Cortex of kidney (tissue), 1 donor: ENCODE measurements around the gene FKBP4.

Source experiments
- DNase-seq: peaks from one replicate; lab custom pipeline; 2025; lab: John Stamatoyannopoulos, UW

FKBP4 gene

DNA sequence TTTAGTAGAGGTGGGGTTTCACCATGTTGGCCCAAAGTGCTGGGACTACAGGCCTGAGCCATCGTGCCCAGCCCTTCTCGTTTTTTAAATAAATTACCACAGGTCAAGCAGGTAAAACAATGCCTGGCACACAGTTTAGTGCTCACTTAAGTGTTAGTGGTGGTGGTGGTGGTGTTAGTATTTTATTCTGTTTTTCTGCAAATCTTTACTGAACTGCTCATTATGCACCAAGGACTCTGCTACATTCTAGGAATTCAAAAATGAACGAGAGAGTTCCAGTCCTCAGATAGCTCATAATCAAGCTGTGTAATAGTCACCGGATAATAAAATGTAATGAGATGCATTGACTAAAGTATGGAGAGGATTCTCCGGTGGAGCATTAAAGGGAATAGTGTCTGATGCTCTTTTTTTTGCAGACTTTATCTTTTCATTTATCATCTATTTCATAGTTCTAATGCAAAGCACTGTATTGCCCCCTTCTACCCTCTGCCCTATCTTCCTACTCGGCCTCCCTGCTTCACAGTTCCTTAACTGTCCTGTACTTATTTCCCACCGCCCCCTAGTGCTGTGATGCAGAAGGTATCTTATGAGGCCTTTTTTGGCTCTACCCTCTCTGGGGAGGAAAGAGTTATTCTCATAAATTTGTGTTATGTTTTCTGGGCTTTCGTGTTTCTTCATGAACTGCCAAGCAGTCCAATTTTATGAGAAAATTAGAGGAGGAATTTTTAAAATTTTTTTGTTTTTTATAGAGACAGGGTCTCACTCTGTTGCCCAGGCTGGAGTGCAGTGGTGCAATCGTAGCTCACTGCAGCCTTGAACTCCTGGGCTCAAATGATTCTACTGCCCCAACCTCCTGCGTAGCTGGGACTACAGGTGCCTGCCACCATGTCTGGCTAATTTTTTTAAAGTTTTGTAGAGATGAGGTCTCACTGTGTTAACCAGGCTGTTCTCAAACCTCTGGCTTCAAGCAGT is 18.7 kb downstream of the FKBP4 start:
- DNase-seq = no peak

DNA sequence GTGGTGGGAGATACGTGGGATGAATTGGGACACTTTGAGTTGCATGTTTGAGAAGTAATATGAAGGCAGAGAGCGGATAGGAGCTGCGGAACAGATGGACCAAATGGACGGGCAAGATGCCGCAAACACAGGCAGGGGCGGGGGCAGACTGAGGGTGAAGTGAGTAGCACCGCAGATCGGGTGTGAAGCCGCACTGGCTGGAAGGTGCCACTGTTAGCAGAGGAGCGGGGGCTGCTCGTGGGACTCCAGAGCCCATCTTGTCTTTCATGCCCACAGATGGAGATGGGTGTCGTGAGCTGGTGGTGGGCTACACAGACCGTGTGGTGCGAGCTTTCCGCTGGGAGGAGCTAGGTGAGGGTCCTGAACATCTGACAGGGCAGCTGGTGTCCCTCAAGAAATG is 25.0 kb downstream of the FKBP4 start:
- DNase-seq = no peak

DNA sequence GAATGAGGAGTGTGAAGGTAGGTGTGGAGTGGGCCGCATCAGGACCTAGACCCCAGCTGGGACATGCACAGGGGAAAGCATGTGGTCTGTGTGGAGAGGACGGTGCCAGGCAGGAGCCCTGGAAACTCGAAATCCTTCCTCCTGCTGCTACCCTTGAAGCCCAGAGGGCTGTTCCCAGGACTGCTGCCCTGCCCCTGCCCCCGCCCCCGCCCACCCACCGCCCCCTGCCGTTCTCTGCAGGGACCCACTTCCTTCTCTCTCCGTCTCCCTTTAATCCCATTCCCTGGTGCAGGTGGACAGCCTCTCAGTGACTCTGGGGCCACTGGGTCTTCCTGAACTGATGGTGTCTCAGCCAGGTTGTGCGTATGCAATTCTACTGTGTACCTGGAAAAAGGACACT is 25.7 kb downstream of the FKBP4 start:
- no peak for DNase-seq

DNA sequence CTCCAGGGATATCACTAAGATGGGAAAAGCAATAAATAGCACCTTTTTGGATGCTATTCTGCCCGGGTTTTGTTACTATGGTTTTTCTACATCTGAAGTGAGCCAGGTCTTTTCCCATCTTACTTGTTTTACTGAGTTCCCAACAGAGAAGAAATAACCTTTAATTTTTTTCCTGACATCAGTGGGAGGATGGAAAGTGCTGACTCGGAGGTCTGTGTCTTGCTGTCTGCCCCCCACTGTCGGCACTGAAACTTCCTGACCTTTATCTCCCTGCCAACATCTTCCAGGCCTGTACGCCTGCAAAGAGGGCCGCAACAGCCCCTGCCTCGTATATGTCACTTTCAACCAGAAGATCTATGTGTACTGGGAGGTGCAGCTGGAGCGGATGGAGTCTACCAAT is 28.7 kb downstream of the FKBP4 start:
- no peak for DNase-seq

DNA sequence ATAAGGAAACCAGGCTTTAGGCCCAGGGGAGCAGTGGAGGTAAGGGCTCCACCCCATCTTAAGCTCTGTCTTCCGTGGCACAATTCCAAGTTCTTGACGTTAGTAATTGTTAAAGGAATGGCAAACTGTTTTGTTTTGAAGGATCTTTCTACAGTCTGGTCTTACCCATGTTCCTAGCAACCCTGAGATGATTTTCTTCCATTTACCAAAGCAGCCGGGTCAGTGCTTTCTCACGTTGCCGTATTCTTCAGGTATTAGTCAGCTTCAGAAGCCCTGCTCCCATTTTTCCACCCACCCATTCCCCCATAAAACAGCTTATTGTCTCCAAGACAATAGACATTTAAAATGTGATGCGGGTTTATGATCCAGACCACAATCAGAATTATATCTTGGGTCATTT is 29.8 kb downstream of the FKBP4 start:
- no peak for DNase-seq

DNA sequence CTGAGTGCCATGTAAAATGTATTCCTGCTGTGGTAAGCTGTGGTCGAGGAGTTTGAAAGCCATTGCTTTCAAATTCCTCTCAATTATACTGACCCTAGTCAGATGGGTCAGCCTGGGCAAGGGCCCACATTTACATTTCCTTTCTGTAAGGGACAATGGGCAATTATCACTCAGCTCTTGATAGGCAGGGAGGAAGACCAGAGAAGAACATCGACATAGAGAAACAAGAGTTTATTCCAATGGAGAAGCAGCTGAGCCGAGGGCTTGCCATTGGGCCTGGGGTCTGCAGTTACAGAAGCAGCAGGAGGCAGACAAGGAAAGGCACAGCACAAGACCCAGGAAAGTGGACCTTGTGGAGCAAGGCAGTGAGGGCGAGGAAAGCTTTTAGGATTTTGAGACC is 30.4 kb downstream of the FKBP4 start:
- DNase-seq = no peak

DNA sequence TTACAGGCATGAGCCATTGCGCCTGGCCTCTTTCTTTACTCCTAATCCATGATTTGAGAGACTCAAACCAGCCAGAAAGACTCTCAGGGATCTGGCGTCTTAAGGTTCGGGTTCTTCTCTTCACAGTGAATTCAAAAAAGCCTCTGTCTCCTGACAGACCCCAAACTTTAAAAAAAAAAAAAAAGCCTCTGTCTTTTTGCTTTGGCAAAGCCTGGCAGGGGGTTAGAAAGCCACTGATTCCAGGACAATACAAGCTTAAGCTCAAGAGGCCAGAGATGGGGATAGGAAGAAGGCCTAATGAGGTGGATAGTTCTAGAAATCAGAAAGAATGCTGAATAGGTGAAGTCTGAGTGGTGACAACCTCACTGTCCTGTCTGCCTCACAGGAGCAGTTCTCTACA is 31.3 kb downstream of the FKBP4 start:
- no peak for DNase-seq

DNA sequence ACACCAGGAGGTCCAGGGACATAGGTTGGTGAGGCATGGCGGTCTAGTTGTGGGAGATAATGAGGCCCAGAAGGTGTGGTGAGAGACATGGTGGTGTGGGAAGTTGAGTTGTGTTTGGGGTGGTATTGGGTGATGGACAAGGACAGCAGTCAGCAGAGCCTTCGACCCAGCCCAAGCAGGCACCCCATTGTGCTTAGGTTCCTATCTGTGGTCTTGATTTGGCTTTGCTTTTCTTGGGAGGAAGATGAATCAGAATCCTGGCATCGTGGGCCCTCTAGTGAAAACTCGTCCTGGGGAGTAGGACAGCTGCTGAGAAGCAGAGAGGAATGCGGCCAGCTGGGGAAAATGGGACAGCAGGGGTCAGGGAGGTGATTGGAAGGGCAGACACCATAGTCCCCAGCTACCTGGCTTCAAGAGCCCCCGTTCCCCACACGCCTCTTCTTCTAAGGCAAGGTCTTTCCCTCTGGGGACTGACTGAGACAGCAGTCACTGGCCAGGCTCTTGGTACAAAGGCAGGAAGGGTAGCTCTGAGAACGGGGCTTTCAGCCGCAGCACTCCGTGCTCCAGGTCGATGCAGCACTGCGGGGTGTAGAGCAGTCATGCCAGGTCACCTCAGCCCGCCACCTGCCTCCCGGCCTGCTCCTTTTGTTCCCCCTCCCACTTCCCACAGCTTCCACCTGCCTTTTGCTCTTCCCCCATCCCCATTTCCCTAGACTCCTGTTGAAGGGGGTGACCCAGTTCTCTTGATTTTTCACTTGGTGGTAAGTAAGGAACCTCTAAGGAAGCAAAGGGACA is 32.1 kb downstream of the FKBP4 start:
- DNase-seq = no peak

DNA sequence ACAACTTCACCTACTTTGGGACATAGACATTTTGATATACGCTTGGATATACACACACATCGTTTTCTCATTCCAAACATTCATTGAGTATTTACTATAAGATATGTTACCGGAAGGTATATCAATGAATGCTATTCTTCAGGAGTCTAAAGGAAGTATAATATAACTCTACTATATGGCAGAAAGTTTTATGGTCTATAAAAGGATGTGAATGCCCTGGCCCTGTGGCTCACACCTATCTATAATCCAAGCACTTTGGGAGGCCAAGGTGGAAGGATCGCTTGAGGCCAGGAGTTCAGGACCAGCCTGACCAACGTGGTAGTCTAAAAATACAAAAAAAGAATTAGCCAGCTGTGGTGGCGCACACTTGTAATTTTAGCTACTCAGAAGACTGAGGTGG is 34.5 kb downstream of the FKBP4 start:
- no peak for DNase-seq

DNA sequence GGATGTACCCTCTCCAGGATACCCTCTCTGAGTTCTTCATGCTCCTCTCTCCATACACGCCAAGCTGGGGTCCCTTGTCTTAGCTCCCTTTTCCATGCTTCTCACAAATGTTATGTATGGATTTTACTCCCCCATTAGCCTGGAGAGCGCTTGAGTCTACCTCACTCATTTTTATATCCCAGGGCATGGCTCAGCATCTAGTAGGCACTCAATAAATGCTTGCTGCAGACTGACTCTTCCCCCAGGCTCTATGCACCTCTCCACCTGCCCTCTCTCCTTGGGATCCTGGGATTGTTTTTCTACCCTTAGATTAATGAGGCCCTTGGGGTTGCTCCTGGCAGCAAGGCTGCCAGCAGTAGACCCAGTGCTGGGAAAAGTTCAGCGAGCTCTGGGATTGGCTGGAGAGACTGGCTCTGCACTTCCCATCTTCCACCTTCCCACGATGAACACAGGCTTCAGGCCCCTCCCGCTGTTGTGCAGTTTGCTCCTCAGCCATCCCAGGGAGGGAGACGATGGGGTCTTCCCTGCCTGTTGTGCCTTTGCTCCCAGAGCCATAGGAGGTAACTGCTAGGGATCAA is 37.9 kb downstream of the FKBP4 start:
- no peak for DNase-seq

DNA sequence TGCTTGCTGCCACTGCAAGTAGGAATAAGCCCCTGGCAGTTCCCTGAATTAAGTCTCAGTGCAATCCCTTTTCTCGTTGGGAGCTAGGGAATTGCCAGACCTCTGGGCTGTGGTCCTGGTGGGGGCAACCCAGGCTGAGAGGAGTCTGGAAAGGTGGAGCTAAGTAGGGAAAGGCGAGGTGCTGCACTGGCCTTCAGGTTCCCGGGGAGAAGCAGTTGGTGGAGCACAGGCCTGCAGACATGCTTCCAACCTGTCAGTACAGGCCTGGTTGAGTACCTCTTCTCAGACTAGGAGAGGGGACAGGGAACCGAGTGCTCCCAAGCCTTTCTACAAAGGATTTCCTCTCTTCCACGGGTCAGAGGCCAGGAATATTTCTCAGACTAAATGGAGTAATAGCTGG is 38.6 kb downstream of the FKBP4 start:
- DNase-seq = no peak

DNA sequence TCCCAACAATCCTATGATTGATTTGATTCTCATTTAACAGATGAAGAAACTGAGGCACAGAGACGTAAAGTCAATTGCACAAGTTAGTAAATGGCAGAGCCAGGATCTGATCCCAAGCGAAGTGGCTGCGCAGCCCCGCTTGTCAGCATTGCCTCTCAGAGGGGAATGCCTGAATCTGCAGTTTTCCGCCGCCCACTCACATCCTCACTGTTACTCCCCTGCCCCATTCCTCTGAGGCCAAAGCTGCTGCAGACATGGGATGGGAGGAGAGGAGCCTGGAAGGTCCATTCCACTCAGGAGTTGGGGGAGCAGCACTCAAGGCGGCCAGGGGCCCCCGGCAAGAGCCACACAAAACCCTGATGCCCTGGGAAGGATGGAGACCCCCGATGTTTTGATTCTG is 39.0 kb downstream of the FKBP4 start:
- no peak for DNase-seq

DNA sequence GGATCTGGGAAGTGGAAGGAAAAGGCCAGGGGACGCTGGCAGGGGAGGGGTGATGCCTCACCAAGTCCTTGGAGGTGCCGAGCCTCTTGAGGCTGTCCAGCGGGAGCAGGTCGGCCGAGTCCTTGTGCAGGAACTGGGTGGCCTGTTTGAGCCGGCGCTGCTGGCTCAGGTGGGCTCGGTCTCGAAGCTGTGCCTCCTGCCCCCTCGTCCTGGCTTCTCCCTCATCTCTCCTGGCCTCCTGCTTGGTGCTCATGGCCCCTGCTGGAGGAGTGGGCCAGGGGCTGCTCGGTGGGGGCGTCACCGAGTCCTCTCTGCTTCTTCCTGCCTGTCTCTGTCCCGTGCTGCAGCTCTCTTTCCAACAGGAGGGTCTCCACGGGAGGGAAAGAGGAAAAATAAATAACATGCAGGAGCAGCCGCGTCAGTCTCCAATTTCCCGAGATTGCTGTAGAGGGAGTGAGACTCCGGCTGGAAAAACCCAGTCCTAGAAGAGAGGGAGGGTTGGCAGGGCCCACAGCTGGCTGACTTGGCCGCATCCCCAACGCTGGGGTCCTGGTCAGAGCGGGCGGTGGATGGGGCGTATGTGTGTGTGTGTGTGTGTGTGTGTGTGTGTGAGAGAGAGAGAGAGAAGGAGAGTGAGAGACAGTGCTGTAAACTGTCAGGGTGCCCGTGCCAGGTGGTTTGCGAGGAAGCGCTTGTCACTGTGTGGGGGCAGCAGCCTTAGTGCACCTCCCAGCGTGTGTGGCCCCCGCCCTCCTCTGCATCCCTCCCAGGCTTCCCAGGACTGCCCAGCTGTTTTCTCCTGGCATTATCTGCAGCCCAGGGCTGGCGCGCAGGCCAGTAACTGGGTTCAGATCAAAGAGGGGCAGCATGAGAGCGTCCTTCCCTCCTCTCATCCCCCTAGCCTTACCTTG is 40.1 kb downstream of the FKBP4 start, which contains the start of gene NRIP2:
Gene NRIP2, minus strand, starts transcription at position 455 of the 911 bp plus-strand sequence. Its CDS starts 52 bp downstream, at position 403.
- DNase-seq = no peak

DNA sequence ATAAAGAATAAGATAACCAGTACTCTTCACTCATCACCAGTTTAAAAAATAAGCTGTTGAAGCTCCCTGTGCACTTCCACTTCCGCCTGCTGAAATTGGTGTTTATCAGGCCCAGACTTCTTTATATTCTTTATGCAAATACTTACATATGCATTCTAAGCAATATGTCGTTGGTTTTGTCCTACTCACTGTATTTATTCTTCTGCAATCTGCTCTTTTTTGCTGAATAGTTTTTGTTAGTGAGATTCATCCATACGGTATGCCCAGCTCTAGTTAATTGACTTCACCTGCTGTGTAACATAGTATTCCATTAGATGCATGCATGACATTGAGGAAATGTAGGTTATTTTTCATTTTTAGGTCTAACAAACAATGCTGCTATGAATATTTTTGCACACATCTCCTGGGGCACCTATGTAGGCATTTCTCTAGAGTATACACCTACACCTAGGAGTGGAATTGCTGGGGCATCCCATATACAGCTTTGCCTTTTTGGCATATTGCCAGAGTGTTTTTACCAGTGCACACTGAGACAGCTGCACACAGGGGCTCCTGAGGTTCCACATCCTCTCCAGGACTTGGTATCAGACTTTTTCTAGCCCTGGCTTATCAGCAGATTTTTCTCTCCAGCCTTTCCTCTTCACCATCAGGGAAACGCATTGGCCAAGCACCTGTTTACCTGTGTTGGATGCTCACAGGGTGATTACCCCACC is 41.1 kb downstream of the FKBP4 start:
- no peak for DNase-seq

DNA sequence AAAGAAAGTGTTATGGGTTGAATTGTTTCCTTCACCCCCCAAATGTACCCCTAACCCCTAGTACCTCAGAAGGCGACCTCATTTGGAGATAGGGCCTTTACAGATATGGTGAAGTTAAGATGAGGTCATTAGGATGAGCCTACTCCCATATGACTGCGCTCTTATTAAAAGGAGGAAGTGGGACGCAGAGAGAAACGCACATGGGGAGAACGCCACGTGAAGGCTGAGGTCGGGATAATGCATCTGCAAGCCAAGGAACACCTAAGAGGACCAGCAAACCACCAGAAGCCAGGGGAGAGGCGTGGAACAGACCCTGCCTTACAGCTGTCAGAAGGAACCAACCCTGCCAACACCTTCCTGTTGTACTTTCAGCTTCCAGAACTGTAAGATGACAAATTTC is 41.8 kb downstream of the FKBP4 start:
- no peak for DNase-seq

DNA sequence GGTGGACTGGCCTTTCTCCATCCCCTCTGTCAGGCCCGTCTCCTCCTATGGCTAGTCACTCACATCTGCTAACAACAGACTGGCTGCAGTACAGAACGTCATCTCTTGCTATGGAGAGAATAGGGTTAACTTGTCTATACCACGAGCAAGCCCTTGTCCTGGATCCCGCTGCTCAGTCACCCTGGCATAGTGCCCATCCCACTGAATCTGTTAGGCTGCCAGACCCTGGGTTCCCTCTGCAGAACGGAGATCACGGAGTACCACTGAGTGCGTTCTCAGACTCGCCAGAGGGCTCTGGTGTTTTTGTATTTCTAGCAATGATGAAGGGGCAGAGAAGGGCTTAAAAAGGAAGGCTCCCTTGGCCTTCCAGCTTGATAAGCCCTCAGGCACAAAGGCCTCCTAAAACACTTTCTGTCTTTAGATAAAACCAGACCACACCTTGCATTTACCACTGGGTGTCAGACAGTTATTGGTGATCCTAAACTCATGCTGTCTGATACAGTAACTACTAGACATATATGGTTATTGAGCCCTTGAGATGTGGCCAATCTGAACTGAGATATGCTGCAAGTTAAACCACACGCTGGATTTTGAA is 46.4 kb downstream of the FKBP4 start:
- no peak for DNase-seq

DNA sequence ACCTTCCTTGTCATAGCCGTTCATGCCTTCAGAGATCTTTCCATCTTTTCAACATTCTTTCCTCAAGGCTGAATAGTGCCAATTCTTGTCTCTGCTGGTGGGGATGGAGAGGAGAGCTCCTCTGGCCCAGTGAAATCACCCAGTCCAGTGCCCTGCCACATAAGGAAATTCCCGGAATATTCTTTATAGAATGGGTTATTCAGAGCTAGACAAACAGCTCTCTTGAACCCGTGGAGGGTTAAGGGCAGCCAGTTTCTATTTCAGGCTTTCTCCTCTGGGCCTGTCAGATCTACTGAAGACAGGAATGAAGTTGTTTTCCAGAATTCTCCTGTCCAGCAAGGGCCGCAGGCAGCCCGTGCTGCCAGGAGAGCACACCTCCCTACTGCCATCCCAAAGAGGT is 48.2 kb downstream of the FKBP4 start:
- no peak for DNase-seq

DNA sequence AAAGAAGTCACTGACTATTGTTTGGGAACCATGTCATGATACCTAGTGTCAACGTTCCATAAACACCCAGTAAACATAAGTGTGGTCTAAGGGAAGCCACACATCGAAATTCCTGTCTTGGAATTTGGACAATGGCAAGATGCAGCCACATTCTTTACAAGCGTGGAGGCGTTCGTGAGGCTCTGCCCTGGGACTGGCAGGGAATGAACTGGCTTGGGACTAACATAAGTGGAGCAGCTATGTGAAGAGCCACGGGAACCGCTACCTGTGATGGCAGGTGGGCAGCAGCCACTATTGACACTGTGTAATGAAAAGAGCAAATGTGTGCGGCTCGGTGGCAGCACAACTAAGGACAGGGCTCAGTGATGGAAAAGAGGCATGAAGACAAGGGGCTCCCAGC is 50.0 kb downstream of the FKBP4 start:
- no peak for DNase-seq

DNA sequence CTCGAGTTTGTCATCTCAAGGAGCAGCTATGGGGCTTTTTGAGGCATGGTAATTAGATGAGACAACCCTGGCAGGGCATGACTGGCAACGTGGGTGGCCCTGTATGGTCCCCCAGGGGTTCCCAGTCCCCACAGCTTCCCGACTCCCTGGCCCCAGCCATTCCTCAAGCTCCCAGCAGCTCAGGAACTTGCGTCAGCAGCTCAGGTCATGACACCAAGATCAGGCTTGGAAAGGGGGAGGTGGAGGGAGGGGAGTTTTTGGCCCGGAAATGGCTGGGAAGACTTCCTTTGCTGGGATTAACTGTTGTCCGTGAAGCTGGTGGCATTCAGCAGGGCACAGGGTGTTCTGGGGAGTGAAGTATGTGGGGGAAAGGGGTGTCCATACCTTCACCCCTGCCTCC is 50.5 kb downstream of the FKBP4 start:
- DNase-seq = no peak

DNA sequence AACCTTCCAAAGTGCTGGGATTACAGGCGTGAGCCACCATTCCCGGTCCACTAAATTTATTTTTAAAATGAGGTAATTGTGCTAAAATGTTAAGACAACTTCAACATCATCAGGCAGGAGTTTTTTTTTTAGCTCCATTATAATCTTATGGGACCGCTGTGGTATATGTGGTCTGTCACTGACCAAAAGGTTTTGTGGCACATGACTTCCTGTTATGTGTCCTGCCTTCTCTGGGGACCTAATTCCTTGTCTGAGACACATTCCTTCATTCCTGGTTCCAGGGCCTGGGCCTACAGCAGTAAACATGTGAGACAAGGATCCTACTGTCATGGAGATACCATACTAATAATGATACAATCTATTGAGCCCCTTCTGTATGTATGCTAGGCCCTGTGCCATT is 57.2 kb downstream of the FKBP4 start:
- no peak for DNase-seq

DNA sequence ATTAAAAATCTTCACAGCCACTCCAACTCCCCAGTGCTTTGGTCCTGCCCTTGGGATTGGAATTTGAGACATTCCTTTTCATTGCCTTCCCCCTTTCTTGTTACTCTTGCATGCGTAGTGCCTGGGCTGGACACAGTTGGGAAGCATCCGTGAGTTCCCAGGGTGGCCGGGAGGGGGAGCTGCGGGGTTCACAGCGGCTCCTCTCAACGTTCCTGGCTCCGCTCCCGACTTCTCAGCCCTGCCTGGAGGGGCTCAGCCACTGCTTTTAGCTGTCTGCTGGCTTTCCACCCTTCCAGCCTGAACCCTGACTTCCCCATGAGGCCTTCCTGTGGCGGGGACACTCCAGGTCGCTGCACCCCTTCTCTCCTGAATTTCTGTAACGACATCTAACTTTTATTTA is 58.9 kb downstream of the FKBP4 start:
- DNase-seq = no peak
